Activated CD4-positive, alpha-beta memory T cell treated with anti-CD3 and anti-CD28 coated beads for 36 hours (primary cell): ENCODE data around the gene PTPRM. TPM values are rescaled to one million over a fixed set of nuclear protein-coding genes. Genes with fewer than 3 reads are reported as not detected.

Experiments used
- CTCF ChIA-PET: fragments of 350-600 bp; sonication (Branson Sonifier 250); formaldehyde crosslinking; loops from one replicate; lab custom pipeline; 2021; ENCODE audit warnings: antibody characterized with exemption, inconsistent platforms; lab: Charles Lee
- POLR2A ChIA-PET: fragments of 350-600 bp; sonication (Branson Sonifier 250); formaldehyde crosslinking; loops from one replicate; lab custom pipeline; 2021; ENCODE audit warnings: antibody characterized with exemption; lab: Charles Lee
- DNase-seq: peaks from one replicate; pipeline ENCODE4 v3.0.0-alpha.2; 2020
- H3K27ac Mint-ChIP-seq: one replicate; pipeline ENCODE4 v1.8.0; 2021; ENCODE audit warnings: mixed read lengths
- H3K27me3 Mint-ChIP-seq: one replicate; pipeline ENCODE4 v1.8.0; 2021; ENCODE audit warnings: mixed read lengths
- H3K36me3 Mint-ChIP-seq: one replicate; pipeline ENCODE4 v1.8.0; 2021; ENCODE audit warnings: mixed read lengths
- H3K4me1 Mint-ChIP-seq: one replicate; pipeline ENCODE4 v1.8.0; 2021; ENCODE audit warnings: low read depth, mixed read lengths
- H3K4me3 Mint-ChIP-seq: one replicate; pipeline ENCODE4 v1.8.0; 2021; ENCODE audit warnings: mild to moderate bottlenecking, mixed read lengths
- H3K9me3 Mint-ChIP-seq: one replicate; pipeline ENCODE4 v1.8.0; 2021; ENCODE audit warnings: mixed read lengths
- intact Hi-C: fragments of 100-400 bp; cut with micrococcal nuclease; formaldehyde crosslinking; loops from one replicate; pipeline ENCODE4 v1.15.1; 2023
- total RNA-seq, 2 experiments: library from RNA; stranded (reverse); gene quantifications; one replicate each; pipeline ENCODE4 v1.2.3, GENCODE V29; 2021

The PTPRM gene
- total RNA-seq, 2 experiments from 2014 or later, result 7.0 to 8.6 TPM

GRCh38 chr18:7749008-7749405, 181.9 kb downstream of the PTPRM start:
- H3K27me3 Mint-ChIP-seq, result no peaks in the 10 kb centered on the region
- H3K4me1 Mint-ChIP-seq, result no peaks in the 10 kb centered on the region
- ChIA-PET POLR2A (no interaction called here), CTCF (no interaction called here)
- H3K36me3 Mint-ChIP-seq, result no peaks in the 10 kb centered on the region
- intact Hi-C loops, result no loop called here
- peaks cover 14% of the 10 kb centered on the region for H3K9me3 Mint-ChIP-seq
- no peak overlapping the region for H3K4me3 Mint-ChIP-seq
- no peak overlapping the region for H3K27ac Mint-ChIP-seq
- DNase-seq, result no peak

GRCh38 chr18:7749510-7749981, 182.4 kb downstream of the PTPRM start:
- DNase-seq, result no peak
- intact Hi-C loops, result no loop called here
- Mint-ChIP-seq H3K27ac (no peak overlapping the region), H3K36me3 (no peaks in the 10 kb centered on the region), H3K9me3 (peaks cover 14% of the 10 kb centered on the region), H3K4me3 (no peak overlapping the region), H3K4me1 (no peaks in the 10 kb centered on the region), H3K27me3 (no peaks in the 10 kb centered on the region)
- ChIA-PET CTCF (no interaction called here), POLR2A (no interaction called here)

- no peaks in the 10 kb centered on the region for H3K4me1 Mint-ChIP-seq
- ChIA-PET CTCF (no interaction called here), POLR2A (no interaction called here)
- intact Hi-C loops, result no loop called here
- no peaks in the 10 kb centered on the region for H3K36me3 Mint-ChIP-seq
- no peak overlapping the region for H3K4me3 Mint-ChIP-seq
- peaks cover 11% of the 10 kb centered on the region for H3K9me3 Mint-ChIP-seq
- no peak for DNase-seq
- no peak overlapping the region for H3K27ac Mint-ChIP-seq
- no peaks in the 10 kb centered on the region for H3K27me3 Mint-ChIP-seq
Observed at GRCh38 chr18:7750095-7750663, 183.1 kb downstream of the PTPRM start.

- DNase-seq, result no peak
- ChIA-PET POLR2A (no interaction called here), CTCF (no interaction called here)
- H3K4me3 Mint-ChIP-seq, result no peak overlapping the region
- no peaks in the 10 kb centered on the region for H3K4me1 Mint-ChIP-seq
- H3K27ac Mint-ChIP-seq, result no peak overlapping the region
- H3K27me3 Mint-ChIP-seq, result no peaks in the 10 kb centered on the region
- intact Hi-C loops, result no loop called here
- peaks cover 4% of the 10 kb centered on the region for H3K9me3 Mint-ChIP-seq
- no peaks in the 10 kb centered on the region for H3K36me3 Mint-ChIP-seq
Observed at GRCh38 chr18:7750966-7751365, 183.8 kb downstream of the PTPRM start.

- no peaks in the 10 kb centered on the region for H3K27me3 Mint-ChIP-seq
- no peaks in the 10 kb centered on the region for H3K4me1 Mint-ChIP-seq
- no peak overlapping the region for H3K27ac Mint-ChIP-seq
- CTCF ChIA-PET, result no interaction called here
- POLR2A ChIA-PET, result no interaction called here
- intact Hi-C loops, result no loop called here
- DNase-seq, result no peak
- H3K9me3 Mint-ChIP-seq, result peaks cover 3% of the 10 kb centered on the region
- H3K4me3 Mint-ChIP-seq, result no peak overlapping the region
- H3K36me3 Mint-ChIP-seq, result no peaks in the 10 kb centered on the region
Observed at GRCh38 chr18:7754258-7754657, 187.1 kb downstream of the PTPRM start.

- no peaks in the 10 kb centered on the region for H3K27me3 Mint-ChIP-seq
- peaks cover 3% of the 10 kb centered on the region for H3K9me3 Mint-ChIP-seq
- H3K4me3 Mint-ChIP-seq, result no peak overlapping the region
- ChIA-PET POLR2A (no interaction called here), CTCF (no interaction called here)
- H3K36me3 Mint-ChIP-seq, result no peaks in the 10 kb centered on the region
- intact Hi-C loops, result no loop called here
- no peaks in the 10 kb centered on the region for H3K4me1 Mint-ChIP-seq
- H3K27ac Mint-ChIP-seq, result no peak overlapping the region
- no peak for DNase-seq
Observed at GRCh38 chr18:7754725-7755181, 187.6 kb downstream of the PTPRM start.

GRCh38 chr18:7755753-7756475, 188.8 kb downstream of the PTPRM start:
- Mint-ChIP-seq H3K27ac (no peak overlapping the region), H3K4me1 (no peaks in the 10 kb centered on the region), H3K4me3 (no peak overlapping the region), H3K27me3 (no peaks in the 10 kb centered on the region), H3K9me3 (no peaks in the 10 kb centered on the region), H3K36me3 (no peaks in the 10 kb centered on the region)
- DNase-seq, result no peak
- ChIA-PET POLR2A (no interaction called here), CTCF (no interaction called here)
- intact Hi-C loops, result no loop called here

- no peaks in the 10 kb centered on the region for H3K9me3 Mint-ChIP-seq
- ChIA-PET POLR2A (no interaction called here), CTCF (no interaction called here)
- H3K27me3 Mint-ChIP-seq, result no peaks in the 10 kb centered on the region
- H3K27ac Mint-ChIP-seq, result no peak overlapping the region
- intact Hi-C loops, result no loop called here
- H3K4me3 Mint-ChIP-seq, result no peak overlapping the region
- no peaks in the 10 kb centered on the region for H3K4me1 Mint-ChIP-seq
- H3K36me3 Mint-ChIP-seq, result no peaks in the 10 kb centered on the region
- DNase-seq, result no peak
Observed at GRCh38 chr18:7757175-7757574, 190.1 kb downstream of the PTPRM start.

GRCh38 chr18:7758764-7759163, 191.6 kb downstream of the PTPRM start:
- no peaks in the 10 kb centered on the region for H3K27me3 Mint-ChIP-seq
- ChIA-PET POLR2A (no interaction called here), CTCF (no interaction called here)
- intact Hi-C loops, result no loop called here
- no peaks in the 10 kb centered on the region for H3K4me1 Mint-ChIP-seq
- no peak overlapping the region for H3K4me3 Mint-ChIP-seq
- no peak overlapping the region for H3K27ac Mint-ChIP-seq
- no peaks in the 10 kb centered on the region for H3K36me3 Mint-ChIP-seq
- H3K9me3 Mint-ChIP-seq, result no peaks in the 10 kb centered on the region
- DNase-seq, result no peak

- no peak for DNase-seq
- Mint-ChIP-seq H3K36me3 (no peaks in the 10 kb centered on the region), H3K4me1 (no peaks in the 10 kb centered on the region), H3K4me3 (no peak overlapping the region), H3K27me3 (no peaks in the 10 kb centered on the region), H3K27ac (no peak overlapping the region), H3K9me3 (no peaks in the 10 kb centered on the region)
- CTCF ChIA-PET, result no interaction called here
- POLR2A ChIA-PET, result no interaction called here
- intact Hi-C loops, result no loop called here
Observed at GRCh38 chr18:7760967-7761948, 194.1 kb downstream of the PTPRM start.

- no peaks in the 10 kb centered on the region for H3K27me3 Mint-ChIP-seq
- ChIA-PET CTCF (no interaction called here), POLR2A (no interaction called here)
- H3K4me1 Mint-ChIP-seq, result no peaks in the 10 kb centered on the region
- no peaks in the 10 kb centered on the region for H3K36me3 Mint-ChIP-seq
- no peak overlapping the region for H3K27ac Mint-ChIP-seq
- H3K9me3 Mint-ChIP-seq, result no peaks in the 10 kb centered on the region
- H3K4me3 Mint-ChIP-seq, result no peak overlapping the region
- DNase-seq, result no peak
- intact Hi-C loops, result no loop called here
Observed at GRCh38 chr18:7764405-7764804, 197.3 kb downstream of the PTPRM start.

GRCh38 chr18:7766346-7766745, 199.2 kb downstream of the PTPRM start:
- ChIA-PET POLR2A (no interaction called here), CTCF (no interaction called here)
- H3K4me1 Mint-ChIP-seq, result no peaks in the 10 kb centered on the region

More at GRCh38 chr18:7766346-7766745, 199.2 kb downstream of the PTPRM start:
- Mint-ChIP-seq H3K9me3 (no peaks in the 10 kb centered on the region), H3K36me3 (no peaks in the 10 kb centered on the region), H3K4me3 (no peak overlapping the region), H3K27ac (no peak overlapping the region), H3K27me3 (no peaks in the 10 kb centered on the region)
- intact Hi-C loops, result no loop called here
- no peak for DNase-seq
